Measurements from ENCODE around the gene INPP5D.
"Not testable (repeated sequence)": the region's sequence is repeated elsewhere in the genome, so short reads cannot be mapped to it uniquely, and the experiment has no call there.

INPP5D gene

DNA sequence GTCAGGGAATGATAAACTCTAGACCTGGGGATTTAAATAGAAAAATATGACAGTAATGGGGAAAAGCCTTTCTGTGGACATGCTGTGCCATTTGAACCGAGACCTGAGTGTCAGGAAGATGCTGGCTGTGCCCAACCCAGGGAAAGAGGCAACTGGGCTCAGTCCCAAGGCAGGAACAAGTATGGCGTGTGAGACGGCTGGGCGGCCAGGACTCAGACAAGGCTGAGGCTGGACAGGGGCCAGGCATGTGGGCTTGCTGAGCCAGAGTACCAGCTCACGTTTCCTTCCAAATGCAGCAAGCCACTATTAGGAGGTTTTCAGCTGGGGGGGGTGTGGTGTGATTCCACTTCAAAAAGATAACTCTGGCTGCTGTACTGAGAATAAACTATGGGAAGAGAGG is 92.4 kb downstream of the INPP5D start:
- no peak for TF ChIP-seq CTCF (conservative IDR thresholded peaks at IDR 0.05)
- H3K27ac ChIP-seq, result no peak overlapping the region

DNA sequence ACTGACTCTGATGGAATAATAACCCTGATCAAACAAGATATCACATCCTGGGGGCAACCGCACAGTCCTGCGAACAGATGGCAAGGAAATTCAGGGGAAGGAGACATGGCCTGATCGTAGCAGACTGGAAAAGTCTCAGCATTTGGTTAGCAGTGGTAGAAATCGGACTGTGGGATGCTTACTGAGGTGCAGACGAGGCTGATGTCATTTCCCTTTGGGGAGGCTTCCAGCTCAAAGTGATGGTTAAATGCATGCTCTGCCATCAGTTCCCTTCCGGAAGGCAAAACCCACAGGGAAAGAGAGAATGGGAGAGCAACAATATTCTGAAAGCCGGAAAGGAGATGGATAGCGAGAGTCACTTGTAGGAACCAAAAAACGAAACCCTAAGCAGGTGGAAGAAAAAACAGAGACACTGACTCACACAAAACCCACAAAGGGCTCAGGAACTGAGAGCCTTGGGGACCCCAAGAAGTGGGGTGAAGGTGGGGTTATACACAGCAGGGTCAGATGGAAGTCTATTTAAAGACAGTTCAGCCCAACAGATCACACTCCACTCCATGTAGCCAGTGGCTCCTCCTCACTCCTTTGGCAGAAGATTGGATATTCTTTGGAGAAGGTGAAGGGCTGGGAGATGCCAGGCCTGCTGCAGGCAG is 93.1 kb downstream of the INPP5D start:
- no peak overlapping the region for H3K27ac ChIP-seq
- no peak for TF ChIP-seq CTCF (conservative IDR thresholded peaks at IDR 0.05)

DNA sequence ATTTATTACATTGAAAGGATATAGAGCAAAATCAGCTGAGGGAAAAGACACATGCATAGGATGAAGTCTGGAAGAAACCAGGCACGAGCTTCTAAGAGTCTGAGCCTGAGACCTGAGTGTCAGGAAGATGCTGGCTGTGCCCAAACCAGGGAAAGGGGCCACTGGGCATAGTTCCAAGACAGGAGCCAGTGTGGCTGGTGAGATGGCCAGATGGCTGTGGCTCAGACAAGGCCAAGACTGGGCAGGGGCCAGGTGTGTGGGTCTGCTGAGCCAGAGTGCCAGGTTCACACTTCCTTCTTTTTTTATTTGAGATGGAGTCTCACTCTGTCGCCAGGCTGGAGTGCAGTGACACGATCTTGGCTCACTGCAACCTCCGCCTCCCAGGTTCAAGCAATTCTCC is 95.9 kb downstream of the INPP5D start:
- no peak overlapping the region for H3K27ac ChIP-seq
- no peak for TF ChIP-seq CTCF (conservative IDR thresholded peaks at IDR 0.05)

DNA sequence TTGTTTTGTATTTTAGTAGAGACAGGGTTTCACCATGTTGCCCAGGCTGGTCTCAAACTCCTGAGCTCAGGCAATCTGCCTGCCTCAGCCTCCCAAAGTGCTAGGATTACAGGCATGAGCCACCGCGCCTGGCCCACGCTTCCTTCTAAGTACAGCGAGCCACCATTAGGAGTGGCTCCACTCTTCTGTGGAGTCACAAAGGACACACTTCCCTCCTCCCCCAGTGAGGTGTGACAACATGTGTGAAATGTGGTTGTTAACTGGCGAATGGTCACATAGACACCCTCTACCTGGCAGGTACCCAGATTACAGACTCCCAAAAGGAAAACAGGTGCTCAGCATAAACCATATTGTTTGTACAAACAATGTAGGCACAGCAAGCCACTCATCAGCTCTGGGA is 96.3 kb downstream of the INPP5D start:
- not testable (repeated sequence) for H3K27ac ChIP-seq

DNA sequence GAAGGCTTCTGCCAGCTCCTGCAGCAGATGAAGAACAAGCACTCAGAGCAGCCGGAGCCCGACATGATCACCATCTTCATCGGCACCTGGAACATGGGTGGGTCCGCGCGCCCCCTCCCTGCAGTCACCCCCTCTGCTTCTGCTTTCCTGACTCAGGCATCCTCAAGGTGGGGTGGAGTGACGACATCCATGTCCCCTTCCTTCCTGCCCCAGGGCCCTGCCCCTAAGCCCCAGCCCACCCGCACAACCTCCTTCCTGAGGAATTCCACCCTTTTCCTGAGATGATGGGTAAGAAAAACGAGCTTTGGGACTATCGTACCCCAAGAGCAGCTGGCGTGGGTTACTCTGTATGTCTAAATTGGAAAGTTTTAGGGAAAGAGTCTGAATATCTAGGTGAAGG is 101.6 kb downstream of the INPP5D start:
- H3K27ac ChIP-seq, result no peak overlapping the region
- TF ChIP-seq CTCF (conservative IDR thresholded peaks at IDR 0.05), result no peak

GRCh38 chr2:233162770-233163169 is 102.6 kb downstream of the INPP5D start:
- H3K27ac ChIP-seq, result no peak overlapping the region

DNA sequence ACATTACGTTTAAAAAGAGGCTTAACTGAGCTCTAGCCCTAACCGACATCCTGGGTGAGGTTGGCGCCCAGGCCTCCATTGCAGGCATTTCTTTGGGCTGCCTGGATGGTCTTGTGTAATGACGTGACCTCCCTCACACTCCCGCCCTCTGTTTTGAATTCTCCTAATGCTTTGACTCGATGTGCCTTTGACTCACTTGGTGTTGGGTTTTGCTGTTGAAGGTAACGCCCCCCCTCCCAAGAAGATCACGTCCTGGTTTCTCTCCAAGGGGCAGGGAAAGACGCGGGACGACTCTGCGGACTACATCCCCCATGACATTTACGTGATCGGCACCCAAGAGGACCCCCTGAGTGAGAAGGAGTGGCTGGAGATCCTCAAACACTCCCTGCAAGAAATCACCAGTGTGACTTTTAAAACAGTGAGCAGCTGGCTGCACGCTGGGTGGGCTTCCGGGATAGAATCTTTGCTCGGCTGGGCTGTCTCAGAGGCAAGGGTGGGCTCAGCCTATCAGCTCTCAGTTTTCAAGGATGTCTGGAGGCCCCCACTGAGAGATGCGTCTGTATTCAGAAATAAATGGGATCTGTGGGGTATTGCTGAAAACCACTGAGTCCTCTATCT is 103.5 kb downstream of the INPP5D start:
- H3K27ac ChIP-seq, result no peak overlapping the region
- no peak for TF ChIP-seq CTCF (conservative IDR thresholded peaks at IDR 0.05)

More at GRCh38 chr2:233162770-233163169, 102.6 kb downstream of the INPP5D start:
- no peak for TF ChIP-seq CTCF (conservative IDR thresholded peaks at IDR 0.05)

GRCh38 chr2:233164128-233164635 is 104.0 kb downstream of the INPP5D start:
- no peak for TF ChIP-seq CTCF (conservative IDR thresholded peaks at IDR 0.05)
- no peak overlapping the region for H3K27ac ChIP-seq
